Esophagus squamous epithelium (tissue), 4 donors: ENCODE measurements around the gene GPC3.

Experiments
- CTCF ChIP-seq, 6 experiments: fragments of 450-650 bp in 4 of 6; fragments of 200-600 bp in 2 of 6; sonication (generic) in 2 of 6; IDR thresholded peaks; one replicate each; pipeline ENCODE4 v1.5.1; 2016 to 2019; ENCODE audit warnings: antibody characterized with exemption in 6 of 6, mild to moderate bottlenecking in 4 of 6, moderate library complexity in 4 of 6
- POLR2A ChIP-seq, 4 donors: fragments of 450-650 bp; IDR thresholded peaks; one replicate each; pipeline ENCODE4 v1.6.1; 2017; ENCODE audit warnings: antibody characterized with exemption in 4 of 4, mild to moderate bottlenecking in 4 of 4, moderate library complexity in 3 of 4

GRCh38 chrX:133646719-133647116 is 338.7 kb downstream of the GPC3 start:
- no peak for TF ChIP-seq CTCF (IDR thresholded peaks at IDR 0.05)
- no peak for TF ChIP-seq POLR2A (IDR thresholded peaks at IDR 0.05)
